ENCODE measurements around the gene DIPK2B. TPM values are rescaled to one million over a fixed set of nuclear protein-coding genes. Genes with fewer than 3 reads are reported as not detected.

DIPK2B gene
- total RNA-seq, 2 experiments from 2014 or later, result not detected

DNA sequence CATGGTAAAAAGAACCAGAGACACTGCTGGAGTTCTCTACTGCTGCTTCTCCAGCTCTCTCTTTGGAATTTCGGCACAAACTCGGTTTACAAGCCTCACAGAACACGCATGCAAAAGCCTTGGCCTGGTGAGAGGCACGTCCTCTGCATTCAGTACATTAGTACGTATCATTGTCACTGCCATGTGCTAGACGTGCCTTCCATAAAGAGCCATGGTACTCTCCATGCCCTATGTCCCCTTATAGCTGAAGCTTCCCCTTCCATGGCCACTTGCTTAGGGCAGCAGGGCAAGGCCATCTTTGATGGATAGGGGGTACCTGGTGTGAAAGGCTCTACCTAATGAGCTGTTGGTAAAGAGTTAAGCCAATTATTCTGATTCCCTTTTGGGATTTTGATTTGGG is 35.0 kb downstream of the DIPK2B start:
- Mint-ChIP-seq H3K36me3 (ENCODE audit: low read depth) (no peaks in the 10 kb centered on the region), H3K27me3 (no peaks in the 10 kb centered on the region), H3K27ac (no peak overlapping the region)

GRCh38 chrX:45164995-45165394 is 35.7 kb downstream of the DIPK2B start:
- no peak overlapping the region for H3K27ac Mint-ChIP-seq
- intact Hi-C loops (cut with micrococcal nuclease), result no loop called here
- ChIA-PET POLR2A (no interaction called here), CTCF (no interaction called here)
- no peak overlapping the region for H3K4me3 Mint-ChIP-seq
- H3K4me1 Mint-ChIP-seq (ENCODE audit: low read depth), result no peaks in the 10 kb centered on the region
- ATAC-seq (no peak), DNase-seq (no peak)
- no peaks in the 10 kb centered on the region for H3K9me3 Mint-ChIP-seq
- H3K36me3 Mint-ChIP-seq (ENCODE audit: low read depth), result no peaks in the 10 kb centered on the region
- no peaks in the 10 kb centered on the region for H3K27me3 Mint-ChIP-seq
- TF ChIP-seq, protein P1, sequence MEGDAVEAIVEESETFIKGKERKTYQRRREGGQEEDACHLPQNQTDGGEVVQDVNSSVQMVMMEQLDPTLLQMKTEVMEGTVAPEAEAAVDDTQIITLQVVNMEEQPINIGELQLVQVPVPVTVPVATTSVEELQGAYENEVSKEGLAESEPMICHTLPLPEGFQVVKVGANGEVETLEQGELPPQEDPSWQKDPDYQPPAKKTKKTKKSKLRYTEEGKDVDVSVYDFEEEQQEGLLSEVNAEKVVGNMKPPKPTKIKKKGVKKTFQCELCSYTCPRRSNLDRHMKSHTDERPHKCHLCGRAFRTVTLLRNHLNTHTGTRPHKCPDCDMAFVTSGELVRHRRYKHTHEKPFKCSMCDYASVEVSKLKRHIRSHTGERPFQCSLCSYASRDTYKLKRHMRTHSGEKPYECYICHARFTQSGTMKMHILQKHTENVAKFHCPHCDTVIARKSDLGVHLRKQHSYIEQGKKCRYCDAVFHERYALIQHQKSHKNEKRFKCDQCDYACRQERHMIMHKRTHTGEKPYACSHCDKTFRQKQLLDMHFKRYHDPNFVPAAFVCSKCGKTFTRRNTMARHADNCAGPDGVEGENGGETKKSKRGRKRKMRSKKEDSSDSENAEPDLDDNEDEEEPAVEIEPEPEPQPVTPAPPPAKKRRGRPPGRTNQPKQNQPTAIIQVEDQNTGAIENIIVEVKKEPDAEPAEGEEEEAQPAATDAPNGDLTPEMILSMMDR (IDR thresholded peaks at IDR 0.05), result no peak

More for the DNA sequence above, 35.0 kb downstream of the DIPK2B start:
- DNase-seq (no peak), ATAC-seq (no peak)
- Mint-ChIP-seq H3K9me3 (no peaks in the 10 kb centered on the region), H3K4me3 (no peak overlapping the region), H3K4me1 (ENCODE audit: low read depth) (no peaks in the 10 kb centered on the region)
- TF ChIP-seq, protein P1 (IDR thresholded peaks at IDR 0.05), result no peak
- POLR2A ChIA-PET, result no interaction called here
- CTCF ChIA-PET, result no interaction called here
- intact Hi-C loops (cut with micrococcal nuclease), result no loop called here

GRCh38 chrX:45164021-45164621 is 36.6 kb downstream of the DIPK2B start:
- no peak for ATAC-seq
- TF ChIP-seq, protein P1 (IDR thresholded peaks at IDR 0.05), result no peak
- no peak for DNase-seq
- intact Hi-C loops (cut with micrococcal nuclease), result no loop called here
- H3K4me1 Mint-ChIP-seq (ENCODE audit: low read depth), result no peaks in the 10 kb centered on the region
- no peak overlapping the region for H3K27ac Mint-ChIP-seq
- no peaks in the 10 kb centered on the region for H3K36me3 Mint-ChIP-seq (ENCODE audit: low read depth)
- no peaks in the 10 kb centered on the region for H3K27me3 Mint-ChIP-seq
- H3K4me3 Mint-ChIP-seq, result no peak overlapping the region
- POLR2A ChIA-PET, result no interaction called here
- CTCF ChIA-PET, result no interaction called here
- H3K9me3 Mint-ChIP-seq, result no peaks in the 10 kb centered on the region

DNA sequence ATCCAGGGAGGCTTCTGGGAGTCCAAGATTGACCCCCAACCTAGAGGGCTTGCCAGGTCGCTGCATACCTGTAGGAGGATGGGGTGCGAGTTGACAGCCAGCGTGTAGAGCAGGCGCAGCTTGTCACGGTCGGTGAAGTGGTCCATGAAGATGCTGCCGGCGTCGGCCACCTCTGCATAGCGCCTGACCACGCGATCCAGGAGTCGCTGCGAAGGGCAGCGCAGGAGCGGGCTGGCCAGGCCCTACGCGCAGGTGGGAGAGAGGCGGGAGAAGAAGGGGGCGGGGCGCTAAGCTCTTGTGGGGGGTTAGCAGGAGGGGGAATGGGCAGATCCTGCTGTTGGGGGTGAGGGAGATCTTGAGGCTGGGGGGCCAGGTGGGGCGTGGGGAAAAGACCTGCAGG is 43.0 kb downstream of the DIPK2B start:
- ATAC-seq (no peak), DNase-seq (no peak)
- TF ChIP-seq, protein P1 (IDR thresholded peaks at IDR 0.05), result no peak
- Mint-ChIP-seq H3K27me3 (no peaks in the 10 kb centered on the region), H3K4me1 (ENCODE audit: low read depth) (no peaks in the 10 kb centered on the region), H3K27ac (no peak overlapping the region), H3K4me3 (no peak overlapping the region), H3K36me3 (ENCODE audit: low read depth) (no peaks in the 10 kb centered on the region), H3K9me3 (no peaks in the 10 kb centered on the region)
- ChIA-PET POLR2A (no interaction called here), CTCF (no interaction called here)
- intact Hi-C loops (cut with micrococcal nuclease), result no loop called here

- Mint-ChIP-seq H3K9me3 (no peaks in the 10 kb centered on the region), H3K27me3 (no peaks in the 10 kb centered on the region), H3K36me3 (ENCODE audit: low read depth) (no peaks in the 10 kb centered on the region), H3K4me3 (no peak overlapping the region), H3K4me1 (ENCODE audit: low read depth) (no peaks in the 10 kb centered on the region), H3K27ac (no peak overlapping the region)
- intact Hi-C loops (cut with micrococcal nuclease), result no loop called here
- ChIA-PET CTCF (no interaction called here), POLR2A (no interaction called here)
- no peak for DNase-seq
- TF ChIP-seq, protein P1 (IDR thresholded peaks at IDR 0.05), result no peak
- ATAC-seq, result no peak
These were observed 46.2 kb downstream of the DIPK2B start for GRCh38 chrX:45154462-45154861.
